GM21723 (cell line): Measurements from ENCODE around the gene ZNF280C.

Source experiments
- ATAC-seq: cut with Tn5 transposase; IDR thresholded peaks from one replicate; pipeline ENCODE4 v1.9.1; 2021; ENCODE audit warnings: mild to moderate bottlenecking, moderate library complexity; ENCODE audit not compliant: unreplicated experiment

ZNF280C gene

DNA sequence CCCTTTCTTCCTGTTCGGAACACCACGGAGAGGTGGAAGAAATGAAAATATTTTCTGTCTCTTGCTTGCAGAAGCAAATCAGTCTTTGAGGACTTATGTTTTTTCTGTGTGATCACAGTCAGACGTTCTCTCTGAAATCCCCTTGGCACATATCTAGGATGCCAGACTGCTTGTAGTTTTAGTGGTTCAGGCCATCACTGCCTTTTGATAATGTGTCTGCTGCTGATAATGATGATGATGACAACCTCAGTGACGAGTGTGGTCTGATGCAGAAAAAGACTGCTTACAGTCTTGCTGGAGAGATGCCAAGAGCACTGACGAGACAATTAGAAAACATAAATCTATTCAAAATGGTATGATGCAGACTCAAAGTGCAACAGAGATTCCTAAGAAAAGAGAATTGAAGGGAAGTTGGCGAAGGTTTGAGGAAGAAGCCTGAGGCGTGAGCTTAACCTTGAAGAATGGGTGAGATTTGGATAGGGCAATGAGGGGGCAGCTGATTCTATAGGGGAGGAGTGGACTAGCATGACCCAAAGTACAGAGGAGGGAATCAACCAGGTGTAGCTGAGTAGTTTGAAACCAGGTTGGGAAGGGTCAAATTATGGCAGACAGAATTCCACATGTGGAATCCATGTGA is 89.0 kb downstream of the ZNF280C start:
- no peak for ATAC-seq

DNA sequence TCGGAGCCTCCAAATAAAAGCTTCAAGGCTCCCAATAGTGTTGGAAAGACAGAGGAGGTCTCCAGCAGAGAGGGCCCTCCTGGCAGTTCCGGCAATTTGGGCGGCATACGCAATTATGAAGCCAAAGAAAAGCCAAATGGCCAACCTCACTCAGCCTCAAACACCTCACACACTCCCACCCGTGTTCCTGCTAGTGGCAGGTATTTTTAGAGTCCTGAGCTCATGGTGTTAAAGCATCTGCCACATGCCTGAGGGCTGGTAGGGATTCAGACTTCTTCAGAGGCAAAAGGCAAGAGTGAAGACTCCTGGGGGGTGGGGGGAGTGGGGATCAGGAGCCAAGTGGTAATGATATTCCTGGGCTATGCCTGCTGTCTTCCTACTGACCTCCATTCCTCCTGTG is 89.5 kb downstream of the ZNF280C start:
- no peak for ATAC-seq

DNA sequence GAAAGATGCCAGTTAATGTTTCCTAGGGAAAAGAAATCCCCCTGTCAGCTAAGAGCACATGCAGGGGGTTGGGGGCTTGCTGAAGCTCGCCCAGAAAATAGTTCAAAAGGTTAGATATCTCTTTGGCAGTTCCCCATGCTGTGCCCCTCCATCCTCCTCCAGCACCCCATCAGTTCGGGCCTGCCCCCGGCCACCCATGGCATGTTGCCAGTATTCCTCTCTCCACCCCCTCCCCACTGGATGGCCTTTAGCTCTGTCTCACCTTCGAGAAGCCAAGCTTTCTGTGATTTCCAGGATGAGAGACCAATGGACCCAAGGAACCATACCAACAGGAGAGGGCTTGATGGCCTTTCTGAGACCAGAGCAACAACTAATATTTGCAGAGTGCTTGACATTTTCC is 91.8 kb downstream of the ZNF280C start:
- no peak for ATAC-seq

DNA sequence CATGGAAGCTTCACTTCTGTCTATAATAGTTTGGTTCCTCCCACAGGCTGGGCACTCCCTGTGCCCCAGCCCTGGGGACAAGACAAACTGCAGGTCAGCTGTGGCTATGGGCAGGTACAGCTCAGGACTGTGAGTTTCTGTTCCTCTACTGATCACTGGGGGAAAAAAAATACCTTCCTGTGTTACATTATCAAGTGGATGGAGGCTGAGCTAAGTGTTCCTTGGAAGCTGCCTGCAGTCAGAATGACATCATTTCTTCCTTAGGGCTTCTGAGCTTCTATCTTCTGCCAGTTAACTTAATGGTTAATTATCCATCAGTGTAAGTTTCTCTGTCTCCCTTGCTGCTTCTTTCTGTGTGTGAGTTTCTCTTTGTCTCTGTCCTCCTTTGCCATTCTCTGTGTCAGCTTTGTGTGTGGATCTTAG is 92.3 kb downstream of the ZNF280C start:
- ATAC-seq, result peak; percentile 76

DNA sequence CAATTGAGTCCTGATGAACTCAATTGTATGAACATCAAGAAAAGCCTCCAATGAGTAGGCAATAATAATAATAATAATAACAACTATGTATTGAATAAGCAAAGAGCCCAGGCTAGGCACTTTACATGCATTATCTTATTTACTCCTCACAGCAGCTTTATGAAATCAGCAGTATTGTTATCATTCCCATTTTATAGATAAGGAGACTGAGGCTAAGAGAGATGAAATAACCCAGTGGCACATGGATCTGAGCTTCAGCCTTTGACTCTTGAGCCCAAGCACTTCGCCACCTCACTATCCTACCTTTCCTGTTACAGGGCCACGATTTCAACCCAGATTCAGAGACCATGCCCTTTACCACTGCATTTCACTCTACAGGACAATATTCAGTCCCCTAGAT is 93.8 kb downstream of the ZNF280C start:
- ATAC-seq, result no peak

DNA sequence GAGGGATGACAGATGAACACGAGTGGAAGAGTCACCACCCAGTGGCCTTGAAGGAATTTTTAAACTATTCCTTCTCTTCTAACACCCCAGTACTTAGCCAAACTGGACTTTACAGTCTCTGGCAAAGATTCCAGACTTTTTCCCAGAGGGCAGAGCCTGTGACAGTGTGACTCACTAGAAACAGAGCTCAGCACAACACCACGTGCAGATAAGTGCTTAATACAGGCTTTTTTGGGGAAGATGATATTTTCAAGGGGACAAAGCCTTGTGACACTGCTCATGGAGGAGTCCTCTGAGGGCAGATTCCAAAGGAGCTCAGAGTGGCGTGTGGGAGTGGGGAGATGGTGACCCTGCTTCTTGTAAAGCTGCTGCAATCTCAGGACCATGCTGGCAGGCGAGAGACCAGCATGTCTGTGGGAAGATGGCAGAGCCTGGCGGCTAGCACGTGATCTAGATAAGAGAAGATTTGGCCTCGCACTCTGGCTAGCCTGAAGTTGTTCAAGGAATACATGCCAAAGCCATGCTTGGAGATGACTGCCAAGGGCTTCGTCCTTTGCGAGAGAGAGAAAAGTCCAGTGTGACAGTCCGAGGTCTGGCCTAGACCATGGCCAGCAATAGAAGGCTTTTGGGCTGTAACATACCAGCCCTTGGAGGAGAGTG is 94.5 kb downstream of the ZNF280C start:
- ATAC-seq, result no peak

DNA sequence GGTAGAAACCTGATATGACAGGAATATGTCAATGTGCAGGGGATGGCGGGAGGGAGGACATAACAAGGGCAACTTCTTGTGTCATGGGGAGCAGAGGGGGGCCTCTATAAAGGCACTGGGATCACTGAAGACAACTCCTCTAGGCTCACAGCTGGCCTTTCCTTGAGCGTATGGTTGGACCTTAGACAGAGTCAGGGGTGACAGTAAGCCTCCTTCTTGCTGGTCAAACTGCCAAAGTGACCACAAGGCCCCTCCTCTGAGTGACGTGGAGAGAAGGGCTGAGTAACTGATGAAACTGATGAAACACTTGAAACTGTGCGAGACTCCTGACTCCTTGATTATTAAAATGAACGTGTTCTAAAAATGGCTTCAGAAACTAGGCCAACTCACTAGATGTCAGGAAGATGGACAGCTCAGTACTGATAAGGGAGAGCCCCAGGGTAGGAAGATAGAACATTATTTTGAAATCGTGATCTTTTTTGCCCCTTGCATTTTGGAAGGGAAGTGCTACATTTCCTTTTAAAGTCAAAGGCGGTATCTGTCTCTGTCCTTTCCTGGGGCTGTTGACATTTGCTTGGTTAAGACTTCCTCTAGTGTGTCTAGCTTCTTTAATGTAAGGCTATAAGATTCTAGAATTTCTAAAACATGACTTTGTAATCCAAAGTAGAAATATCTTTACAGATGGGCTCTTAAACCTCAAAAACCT is 95.4 kb downstream of the ZNF280C start:
- ATAC-seq, result peak; percentile 50

DNA sequence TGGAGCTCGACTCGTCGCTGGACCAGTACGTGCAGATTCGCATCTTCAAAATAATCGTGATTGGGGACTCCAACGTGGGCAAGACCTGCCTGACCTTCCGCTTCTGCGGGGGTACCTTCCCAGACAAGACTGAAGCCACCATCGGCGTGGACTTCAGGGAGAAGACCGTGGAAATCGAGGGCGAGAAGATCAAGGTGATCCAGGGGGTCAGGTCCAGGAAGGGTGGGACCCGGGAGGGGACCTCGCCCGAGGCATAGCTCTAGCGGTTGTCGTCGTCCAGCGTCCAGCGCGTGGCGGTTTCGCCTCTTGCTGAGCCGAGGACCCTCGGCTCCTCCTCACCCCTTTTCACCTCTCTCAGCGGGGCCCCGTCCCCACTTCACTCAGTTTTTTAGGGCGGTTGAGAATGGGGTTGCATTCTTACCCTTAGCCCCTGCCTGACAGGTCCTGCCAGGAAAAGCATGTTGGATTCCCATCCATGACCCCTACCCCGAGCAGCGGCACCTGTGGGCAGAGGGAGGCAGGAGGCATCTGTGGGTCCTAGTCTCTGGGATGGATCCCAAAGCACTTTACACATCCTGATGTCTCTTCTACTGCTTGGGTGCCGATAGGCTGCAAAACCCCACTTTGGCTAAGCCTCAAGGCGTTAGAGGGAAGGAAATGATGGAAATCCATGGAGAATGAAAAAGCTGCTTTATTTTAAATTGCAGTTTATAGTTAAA is 96.4 kb downstream of the ZNF280C start:
- ATAC-seq, result no peak

DNA sequence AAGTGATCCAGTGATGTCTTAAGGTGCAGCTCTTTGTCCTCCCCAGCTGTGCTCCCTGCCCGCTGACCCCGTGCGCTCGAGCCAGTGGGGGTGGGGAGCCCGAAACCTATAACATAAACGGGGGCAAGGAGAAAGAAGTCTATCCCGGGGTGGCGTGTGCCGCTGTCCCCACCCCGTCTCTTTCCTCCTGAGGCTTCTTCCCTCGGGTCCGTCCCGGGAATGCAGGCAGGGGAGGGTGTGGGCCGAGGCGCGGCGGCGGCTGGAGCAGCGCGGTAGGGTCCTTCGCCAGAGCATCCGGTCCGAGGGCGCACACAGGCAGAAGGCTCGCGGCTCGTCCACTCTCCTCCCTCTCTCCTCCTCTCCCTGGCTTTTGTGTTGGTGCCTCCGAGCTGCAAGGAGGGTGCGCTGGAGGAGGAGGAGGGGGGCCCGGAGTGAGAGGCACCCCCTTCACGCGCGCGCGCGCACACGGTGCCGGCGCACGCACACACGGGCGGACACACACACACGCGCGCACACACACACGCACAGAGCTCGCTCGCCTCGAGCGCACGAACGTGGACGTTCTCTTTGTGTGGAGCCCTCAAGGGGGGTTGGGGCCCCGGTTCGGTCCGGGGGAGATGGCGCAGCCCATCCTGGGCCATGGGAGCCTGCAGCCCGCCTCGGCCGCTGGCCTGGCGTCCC is 97.1 kb downstream of the ZNF280C start, which contains the start of gene RAB33A:
TSS of gene RAB33A (plus strand) at position 517 of the 681 bp plus-strand sequence. CDS start at position 618, 101 bp downstream.
- ATAC-seq, result peak; percentile 14

DNA sequence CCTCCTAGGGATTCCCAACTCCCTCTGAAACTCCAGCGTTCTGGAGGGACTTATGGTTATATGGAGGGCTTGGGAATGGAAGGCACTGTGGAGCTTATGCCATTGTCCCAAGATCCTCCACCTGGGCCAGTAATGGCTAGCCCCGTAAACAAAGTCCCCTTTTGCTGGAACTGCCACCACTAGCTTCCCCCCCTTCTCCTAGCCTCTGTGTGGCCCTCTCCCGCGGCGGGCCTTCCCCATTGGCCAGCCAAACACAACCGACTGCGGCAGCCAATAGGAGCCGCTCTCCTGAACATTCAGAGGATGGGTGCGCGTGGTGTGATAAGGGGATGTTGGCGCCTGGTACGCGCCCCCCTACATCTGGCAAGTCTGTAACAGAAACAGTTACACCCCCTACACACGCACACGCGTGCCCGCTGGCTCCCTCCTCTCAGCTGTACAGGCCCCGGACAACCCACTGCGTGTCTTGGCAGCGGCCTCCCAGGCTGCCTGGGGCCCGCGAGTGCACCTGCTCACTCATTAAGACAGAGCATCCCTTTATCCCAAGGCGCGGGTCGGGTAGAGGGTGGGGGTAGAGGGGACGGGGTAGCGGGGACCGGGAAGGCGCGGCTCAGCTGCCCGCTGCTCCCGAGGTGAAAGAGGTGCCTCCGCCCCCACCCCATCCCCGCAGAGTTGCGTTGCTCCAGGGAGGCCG is 97.8 kb downstream of the ZNF280C start:
- peak; percentile 73 for ATAC-seq

DNA sequence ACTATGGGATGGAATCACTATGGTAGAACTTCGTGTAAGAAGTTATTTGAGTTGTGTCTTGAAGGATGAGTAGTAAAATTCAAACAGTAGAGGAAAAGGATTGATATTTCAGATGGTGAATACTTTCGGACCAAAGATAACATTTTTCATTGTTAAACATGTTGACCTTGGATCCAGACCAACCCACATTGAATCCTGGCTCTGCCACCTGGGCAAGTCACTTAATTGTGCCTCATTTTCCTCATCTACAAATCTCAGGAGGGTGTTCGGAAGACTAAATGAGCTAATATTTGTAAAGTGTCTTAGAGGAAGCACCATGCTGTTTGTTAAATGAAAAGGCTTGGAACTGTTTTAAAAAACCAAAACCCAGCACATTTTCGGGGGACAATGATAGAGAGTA is 101.7 kb downstream of the ZNF280C start:
- no peak for ATAC-seq

DNA sequence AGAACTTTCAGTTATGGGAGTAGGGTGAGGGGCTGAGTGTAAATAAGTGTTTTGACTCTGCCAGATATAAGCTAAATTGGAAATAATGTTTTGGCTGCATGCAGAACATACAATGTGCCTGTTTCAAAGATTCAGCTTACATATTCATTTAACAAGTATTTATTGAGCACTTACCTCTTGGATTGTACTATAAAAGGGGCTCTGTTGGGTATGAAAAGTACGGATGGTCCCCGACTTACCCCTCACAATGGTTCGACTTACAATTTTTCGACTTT is 102.3 kb downstream of the ZNF280C start:
- ATAC-seq, result no peak

DNA sequence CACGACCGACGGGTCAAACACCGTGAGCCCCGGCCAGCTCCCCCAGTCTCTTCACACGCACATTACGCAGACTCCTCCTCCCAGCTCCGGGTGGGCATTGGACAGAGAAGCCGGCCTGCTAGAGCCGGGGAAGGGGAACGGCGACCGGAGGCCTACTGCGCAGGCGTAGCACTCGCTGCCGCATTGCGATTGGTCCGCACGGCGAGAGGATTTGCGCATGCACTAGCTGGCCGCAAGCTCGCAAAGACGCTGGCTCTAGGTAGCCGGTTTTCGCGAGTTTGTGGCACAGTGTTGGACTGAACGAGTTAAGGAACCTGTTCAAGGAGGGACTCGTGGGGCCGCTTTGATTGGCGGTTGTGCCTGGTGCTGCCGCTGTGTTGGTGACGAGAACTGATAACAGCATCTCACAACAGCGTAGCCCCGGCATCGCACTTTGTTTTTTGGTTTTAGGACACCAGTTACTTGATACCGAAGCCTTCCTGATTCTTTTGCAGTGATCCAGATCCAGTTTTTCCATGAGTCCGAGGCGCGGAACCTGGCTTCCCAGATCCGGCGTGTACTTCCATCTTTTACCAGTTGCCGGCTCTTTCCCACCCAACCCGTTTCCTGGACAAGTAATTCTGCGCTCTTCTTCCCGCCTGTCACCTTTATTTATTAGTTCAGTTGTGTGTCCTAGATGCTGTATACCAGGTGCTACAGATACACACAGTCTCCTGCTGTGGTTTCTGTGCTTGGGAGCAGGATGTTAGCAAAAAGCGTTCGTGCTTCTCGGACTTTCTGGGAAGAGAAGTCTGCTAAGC is 102.8 kb downstream of the ZNF280C start, which contains the start of gene AIFM1:
TSS of gene AIFM1 (minus strand) at position 139 of the 800 bp plus-strand sequence. CDS start 185 bp downstream, outside the sequence.
- ATAC-seq, result peak; percentile 88

DNA sequence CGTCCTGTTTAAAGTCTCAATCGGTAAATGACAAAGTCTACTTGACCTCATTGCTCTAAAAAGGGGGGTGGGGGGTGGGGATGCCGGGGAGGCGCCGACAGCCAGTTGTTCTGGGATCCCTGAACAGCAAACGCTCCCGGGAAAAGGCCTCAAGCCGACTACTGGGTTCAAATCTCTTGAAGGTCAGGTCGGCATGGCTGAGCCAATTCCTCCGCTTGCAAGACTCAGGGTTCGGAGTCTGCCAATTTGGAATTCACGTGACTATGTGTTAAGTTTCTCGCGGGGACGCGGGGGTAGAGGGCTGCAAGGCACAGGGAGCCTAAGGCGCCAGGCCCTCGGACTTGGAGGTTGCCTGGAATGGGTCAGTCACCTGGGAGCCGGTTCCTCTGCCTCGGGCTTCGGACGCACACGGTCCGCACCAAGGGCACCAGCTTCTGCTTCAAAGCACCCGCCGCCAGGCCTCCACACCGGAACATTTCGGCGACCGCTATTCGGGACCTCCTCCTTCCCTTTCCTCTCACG is 103.5 kb downstream of the ZNF280C start:
- ATAC-seq, result no peak

DNA sequence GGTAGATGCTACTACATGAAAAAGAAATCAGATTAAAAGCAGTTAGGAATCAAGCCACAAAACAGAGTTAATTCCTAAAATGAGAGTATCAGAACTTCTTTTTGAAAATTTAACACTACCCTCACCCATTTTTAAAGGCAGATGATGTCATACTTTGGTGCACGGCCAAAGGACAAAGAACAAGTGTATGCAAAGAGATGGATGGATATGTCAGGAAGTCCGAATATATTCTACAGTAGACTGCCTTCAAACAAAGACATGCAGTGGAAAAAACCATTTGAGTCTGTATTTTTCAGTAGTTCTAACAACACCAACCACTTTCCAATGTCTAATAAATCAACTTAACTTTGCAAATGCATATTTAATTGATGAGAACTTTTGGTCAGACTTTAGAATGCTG is 105.3 kb downstream of the ZNF280C start:
- ATAC-seq, result no peak

DNA sequence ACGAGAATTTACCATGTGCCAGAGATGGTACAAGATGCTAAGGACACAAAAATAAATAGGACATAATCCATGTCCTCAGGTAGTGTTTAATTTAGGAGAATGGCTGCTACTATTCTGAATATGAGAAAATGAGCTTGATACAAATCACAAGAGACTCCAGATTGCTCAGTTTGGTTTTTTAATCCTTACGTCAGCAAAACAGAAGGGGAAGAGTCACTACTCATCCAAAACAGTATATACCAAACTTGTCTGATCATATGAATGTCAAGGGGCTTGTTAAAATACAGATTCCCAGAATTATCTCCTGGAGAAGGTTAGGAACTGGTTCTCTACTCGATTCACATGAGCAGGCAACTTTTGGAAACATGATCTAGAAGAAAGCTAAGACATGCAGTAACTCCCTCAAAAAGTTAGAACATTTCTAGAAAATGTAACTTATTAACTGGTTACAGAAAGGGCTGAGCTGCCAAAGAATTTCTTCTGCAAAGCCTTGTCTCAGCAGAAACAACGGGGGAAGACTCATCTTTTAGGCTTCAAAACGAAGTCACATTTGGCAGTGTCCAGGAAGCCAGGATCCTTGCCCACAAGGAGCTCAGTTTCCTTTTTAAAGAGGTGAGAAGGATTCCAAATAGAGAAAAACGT is 106.5 kb downstream of the ZNF280C start:
- no peak for ATAC-seq

DNA sequence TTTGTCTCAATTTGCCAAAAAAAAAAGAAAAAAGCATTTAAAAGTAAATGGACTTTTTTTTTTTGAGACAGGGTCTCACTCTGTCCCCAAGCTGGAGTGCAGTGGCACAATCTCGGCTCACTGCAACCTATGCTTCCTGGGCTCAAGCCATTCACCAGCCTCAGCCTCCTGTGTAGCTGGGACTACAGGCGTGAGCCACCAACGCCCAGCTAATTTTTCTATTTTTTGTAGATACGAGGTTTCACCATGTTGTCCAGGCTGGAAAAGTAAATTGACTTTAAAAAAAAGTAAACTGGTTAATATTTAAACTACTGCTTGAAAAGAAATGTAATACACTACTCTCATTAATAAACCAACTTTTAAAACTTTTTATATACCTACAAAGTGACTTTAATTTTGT is 108.9 kb downstream of the ZNF280C start:
- ATAC-seq, result no peak

DNA sequence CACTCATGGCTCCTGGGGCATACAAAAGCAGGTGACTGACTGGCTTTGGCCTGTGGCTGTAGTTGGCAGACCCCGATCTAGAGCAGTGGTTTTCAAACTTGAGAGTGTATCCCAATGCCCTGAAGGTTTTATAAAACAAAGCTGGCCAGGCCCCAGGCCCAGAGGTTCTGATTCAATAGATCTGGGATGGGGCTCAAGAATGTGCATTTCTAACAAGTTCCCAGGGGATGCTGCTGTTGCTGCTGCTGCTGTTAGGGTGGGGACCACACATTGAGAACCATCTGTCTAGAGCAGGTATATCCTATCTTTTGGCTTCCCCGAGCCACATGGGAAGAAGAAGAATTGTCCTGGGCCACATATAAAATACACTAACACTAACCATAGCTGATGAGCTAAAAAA is 110.4 kb downstream of the ZNF280C start:
- ATAC-seq, result no peak

DNA sequence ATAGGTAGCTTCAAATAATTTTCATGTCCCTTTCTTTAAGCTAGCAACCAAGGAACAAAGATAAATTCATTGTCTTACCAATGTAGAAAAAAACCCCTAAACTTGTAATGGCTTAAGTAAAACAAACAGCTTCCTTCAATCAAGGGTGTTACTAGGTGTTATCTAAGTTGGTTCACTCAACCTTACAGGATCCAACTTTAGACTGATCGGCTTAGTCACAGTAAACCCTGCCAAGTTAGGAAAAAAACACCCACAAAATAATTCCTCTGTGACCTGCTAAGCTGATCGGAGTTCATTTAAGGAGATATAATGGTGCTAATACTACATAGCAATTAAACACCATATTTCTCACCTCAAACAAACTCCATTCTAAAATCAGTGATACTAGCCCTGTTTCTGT is 113.1 kb downstream of the ZNF280C start:
- ATAC-seq, result no peak
